GM03348 (cell line): ENCODE results near the gene TBRG4.

Source experiments
- DNase-seq: peaks from one replicate; pipeline ENCODE4 v3.0.0; 2012; ENCODE audit warnings: low spot score

Gene TBRG4

DNA sequence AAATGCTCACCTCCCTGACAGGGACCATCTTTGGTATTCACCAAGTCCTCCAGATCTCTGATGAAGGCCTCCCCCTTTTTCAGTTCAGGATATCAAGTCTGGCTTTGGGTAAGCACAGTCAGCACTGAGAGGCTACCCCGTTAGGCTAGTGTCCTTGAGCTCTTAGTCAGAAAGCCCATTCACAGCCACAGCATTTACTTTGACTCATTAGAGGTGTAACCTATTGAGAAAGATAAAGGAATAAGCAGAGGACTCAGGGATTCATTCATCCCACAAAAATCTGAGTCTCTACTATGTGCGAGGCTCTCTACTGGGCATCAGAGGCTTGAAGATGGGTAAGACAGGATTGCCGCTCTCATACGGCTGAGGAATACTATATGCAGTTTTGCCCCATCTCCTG, 32.1 kb upstream of the TBRG4 start:
- no peak for DNase-seq

DNA sequence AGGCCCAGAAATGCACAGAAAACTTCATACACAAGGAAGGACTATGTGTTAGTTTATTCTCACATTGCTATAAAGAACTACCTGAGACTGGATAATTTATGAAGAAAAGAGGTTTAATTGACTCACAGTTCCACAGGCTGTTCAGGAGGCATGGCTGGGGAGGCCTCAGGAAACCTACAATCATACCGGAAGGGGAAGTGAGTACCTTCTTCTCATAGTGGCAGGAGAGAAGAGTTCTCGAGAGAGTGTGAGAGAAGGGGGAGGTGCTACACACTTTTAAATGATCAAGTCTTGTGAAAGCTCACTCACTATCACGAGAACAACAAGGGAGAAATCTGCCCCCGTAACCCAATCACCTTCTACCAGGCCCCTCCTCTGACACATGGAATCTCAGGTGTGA, 29.3 kb upstream of the TBRG4 start:
- no peak for DNase-seq

DNA sequence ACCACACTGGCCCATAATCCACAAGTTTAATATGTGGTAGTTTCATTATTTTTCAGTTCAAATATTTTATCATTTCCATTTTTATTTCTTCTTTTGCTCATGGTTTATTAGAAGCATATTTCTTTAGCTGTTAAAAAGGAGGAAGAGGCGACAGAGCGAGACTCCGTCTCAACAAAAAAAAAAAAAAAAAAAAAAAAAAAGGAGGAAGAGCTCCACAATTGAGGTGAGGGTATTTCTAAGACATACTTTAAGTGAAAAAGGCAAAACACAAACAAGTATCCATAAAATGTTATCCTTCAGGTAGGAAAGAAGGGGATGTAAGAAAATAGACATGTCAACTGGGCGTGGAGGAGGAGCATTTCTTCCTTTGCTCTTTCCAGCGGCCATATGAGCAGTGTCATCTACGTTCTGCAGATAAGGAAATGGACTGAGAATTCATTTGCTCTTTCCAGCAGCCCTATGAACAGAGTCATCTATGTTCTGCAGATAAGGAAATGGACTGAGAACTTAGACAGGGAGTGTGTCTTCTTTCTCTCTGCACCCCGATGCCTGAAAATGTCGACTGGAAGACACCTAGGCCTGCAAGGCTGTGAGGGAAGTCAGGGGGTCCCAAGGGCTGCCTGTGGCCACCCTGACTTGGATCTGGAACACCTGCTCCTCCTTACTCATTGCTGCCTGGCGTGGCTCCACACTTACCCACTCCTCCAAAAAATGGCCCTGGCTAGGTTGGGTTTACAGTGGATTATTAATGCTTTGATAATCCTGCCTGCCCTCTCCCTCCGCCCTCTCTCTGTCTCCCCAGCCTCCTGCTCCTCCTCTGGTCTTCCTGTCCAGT, 27.2 kb upstream of the TBRG4 start:
- no peak for DNase-seq

DNA sequence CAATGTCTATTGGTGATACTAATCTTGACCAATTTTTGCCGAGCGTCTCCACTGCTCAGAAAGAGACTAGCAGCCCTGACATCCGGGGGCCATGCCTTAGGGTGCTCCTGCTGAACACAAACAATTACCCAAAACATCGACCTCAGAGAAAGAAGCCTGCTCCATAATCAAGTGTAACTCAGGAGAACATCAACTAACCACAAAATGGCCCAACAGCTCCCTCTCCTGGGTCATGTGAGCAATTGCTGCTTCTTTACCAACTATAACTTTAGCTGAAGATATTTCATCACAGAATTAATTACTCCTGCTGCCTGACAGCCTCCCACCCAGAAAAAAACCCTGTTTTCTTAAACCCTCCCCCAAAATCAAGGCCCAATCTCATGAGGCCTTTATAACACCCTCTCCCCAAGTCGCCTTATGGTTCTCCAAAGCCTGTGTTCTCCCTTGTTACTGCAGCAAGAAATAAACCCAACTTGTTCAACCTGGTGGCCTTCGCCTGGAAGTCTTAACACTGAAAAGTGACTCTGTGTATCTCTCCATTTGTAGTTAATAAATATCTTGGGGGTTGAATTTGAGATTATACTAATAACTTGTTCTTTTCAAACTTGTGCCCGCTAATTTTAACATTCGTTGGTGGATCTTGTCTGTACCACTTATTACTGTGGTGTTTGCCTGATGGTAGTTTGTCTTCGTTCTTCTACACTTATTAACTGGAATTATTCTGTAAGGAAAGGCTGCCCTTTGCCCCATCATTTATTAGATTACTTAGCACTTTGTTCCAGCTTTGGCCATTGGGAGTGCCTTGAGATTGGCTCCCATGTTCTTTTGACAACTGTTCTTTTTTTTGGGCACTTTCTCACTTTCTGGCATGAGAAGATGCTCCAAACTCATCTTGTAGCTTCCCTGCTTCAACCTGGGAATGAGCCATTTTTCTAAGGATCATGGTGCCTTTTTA, 24.9 kb upstream of the TBRG4 start:
- peak; percentile 90 for DNase-seq

DNA sequence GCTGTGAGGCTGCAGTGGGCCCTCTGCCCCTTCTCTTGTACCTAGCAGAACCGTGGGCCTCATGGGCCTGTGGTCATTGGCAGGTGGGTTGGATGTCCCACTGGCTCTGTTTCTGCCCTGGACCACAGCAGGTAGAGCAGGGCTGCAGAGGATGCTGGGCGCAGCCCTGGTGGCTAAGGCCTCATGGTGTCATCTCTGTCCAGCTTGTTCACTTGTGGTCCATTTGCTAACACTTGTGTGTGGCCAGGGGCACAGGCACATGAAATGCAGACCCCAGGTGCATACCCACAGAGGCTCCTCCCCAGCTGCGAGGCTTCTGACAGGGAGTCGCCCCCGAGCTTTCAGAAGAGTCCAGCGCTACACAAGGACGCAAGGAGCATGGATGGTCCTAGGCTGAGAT, 22.4 kb upstream of the TBRG4 start:
- no peak for DNase-seq

DNA sequence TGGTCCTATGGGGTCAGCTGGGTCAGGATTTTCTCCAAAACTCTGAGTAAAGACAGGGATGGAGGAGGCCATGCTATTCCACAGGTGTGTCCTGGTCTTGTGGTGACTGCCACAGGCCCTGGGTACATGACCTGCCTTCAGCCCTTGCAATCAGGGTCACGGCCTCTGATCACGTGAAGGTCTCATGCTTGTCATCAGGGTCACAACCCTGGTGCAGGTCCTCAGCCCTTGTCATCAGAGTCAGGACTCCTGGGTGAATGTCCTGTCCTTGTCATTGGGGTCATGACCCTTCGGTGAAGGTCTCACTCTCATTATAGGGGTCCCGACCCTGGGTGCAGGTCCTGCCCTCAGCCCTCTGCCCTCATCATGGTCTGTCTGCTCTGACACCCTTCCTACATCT, 21.9 kb upstream of the TBRG4 start:
- no peak for DNase-seq

DNA sequence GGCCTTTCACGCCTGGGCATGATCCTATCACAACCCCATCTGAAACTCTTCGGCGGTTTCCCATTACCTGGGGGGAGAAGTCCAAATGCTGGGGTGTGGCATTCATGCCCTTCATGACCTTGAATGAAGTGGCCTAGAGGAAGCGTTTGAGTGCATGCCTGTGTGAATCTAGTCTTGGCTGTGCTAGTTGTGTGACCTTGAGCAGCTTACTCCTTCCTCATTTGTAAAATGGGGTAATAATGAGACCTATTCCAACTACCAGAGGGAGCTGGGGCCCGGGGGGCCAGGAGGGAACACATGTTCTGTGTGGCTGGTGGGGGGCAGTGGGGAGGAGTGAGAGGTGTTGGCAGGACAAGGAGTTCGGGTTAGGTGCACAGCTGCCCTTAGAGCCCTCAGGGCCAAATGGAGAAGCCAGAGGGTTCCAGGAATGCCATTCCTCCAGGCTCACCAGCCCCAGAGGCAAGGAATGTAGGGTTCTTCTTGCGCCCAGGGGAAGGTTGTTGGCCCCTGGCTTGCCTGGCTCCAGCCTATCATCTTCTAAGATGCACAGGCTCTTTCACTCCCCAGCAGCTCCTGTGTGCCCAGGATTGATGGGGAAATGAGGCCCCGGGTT, 21.3 kb upstream of the TBRG4 start:
- no peak for DNase-seq

DNA sequence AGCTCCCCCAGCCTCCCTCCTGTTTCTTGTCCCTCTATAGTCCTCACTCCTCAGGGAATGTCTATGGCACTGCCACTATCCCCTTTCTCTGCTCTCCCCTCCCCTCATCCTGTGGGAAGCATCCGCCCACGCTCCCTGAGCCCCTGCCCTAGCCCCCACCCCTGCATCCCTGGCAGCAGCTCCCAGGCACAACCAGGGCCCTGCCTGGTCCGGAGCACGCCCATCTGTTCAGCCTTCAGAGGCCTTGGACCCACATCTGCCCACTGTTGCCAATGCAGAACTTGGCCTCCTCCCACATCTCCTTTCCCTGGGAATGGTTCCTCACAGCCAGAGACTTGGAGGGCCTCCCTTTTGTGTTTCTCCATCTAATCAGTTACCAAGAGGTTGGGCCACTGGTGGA, 20.4 kb upstream of the TBRG4 start:
- no peak for DNase-seq

DNA sequence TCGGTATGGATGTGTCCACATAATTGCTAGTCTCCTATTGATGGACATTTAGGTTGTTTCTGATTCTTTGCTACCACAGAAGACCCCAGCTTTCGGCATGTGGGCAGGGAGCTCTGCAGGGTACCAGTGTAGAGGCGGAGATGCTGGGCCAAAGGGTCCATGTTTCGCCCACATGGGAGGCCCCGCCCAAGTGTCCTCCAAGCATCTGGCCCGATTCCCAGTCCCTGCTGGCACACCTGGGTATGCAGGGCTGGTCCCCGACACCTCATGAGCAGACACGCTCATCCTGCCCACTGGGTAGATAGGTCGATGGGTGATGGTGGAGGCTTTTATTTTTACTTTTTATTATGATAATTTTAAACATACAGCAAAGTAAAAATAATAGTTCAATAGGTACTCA, 19.4 kb upstream of the TBRG4 start:
- DNase-seq = no peak

DNA sequence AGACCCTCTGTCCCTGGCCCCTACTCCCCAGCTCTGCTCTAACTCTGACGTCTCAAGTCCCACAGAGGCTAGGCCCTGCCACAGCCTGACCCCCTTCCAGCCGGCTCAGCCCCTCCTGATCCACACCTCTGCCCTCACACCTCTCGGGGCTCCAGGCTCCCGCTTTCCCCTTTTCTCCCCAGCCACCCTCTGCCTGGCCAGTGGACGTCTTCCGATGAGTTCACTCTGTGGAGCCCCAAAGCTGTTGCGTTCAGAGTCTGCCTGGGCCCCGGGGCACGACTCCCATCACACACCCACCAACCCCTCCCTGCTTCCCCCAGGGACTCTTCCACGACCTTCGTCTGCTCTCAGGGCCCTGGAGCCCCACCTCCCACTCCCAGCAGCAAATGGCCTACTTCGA, 18.4 kb upstream of the TBRG4 start:
- DNase-seq = no peak

DNA sequence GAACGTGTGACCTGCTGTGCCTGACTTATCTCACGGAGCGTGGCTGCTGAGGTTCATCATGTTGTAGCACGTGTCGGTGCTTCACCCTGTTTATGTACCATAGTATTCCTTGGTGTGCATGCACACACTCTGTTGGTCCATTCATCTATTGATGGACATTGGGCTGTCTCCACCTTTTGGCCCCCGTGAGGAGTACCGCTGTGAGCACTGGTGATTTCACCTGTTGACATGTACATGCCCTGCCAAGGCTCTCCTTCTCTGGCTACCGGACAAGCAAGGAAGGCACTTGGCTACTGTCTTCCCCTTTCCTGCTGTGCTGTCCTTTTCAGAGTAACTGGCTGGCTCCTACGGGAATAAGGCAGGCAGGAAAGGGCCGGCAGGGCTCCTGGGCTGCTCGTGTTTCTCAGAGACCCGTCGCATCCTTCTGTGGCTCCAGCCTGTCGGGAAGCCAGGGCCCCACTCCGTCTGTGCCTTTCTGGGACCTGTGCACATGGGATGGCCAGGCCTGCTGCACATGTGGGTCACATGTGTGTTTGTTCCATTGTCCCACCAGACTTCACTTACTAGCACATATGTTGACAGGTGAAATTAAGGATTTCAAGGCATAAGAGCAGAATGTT, 17.8 kb upstream of the TBRG4 start:
- DNase-seq = no peak

DNA sequence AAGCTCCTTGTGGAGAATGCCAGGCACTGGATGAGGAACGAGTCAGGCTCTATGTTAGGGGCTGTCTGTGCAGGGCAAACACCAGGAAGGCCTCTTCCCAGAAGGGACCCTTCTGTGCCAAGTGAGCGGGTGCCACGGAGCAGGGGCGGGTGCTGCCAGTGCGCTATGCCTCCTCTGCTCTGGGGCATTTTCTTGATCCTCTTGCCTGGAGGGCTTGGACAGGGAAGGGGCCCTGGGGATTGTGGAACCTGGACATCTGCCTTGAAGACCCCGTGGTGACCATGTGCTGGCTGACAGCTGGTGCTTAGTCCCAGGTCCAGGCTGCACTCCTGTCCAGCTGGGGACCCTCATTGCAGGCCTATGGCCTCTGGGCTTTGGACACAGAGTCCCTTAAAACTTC, 15.4 kb upstream of the TBRG4 start:
- no peak for DNase-seq

DNA sequence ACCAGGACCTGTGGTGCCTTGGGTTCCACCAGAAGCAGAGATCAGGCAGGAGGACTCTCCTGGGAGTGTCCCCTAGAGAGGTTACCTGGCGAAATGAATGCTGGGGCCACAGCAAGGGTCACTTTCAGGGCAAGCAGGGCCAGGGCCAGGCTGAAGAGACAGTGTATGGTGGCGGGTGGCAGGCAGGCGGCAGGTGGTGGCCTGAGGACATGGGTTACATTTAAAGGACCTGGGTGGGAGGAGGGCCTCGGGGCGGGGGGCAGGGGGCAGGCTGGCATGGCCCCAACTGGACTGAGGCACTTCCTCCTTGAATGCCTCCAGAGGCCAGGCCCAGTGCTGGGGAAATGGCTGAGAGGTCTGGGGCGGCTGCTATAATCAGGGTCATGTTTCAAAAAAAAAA, 14.7 kb upstream of the TBRG4 start:
- DNase-seq = no peak

DNA sequence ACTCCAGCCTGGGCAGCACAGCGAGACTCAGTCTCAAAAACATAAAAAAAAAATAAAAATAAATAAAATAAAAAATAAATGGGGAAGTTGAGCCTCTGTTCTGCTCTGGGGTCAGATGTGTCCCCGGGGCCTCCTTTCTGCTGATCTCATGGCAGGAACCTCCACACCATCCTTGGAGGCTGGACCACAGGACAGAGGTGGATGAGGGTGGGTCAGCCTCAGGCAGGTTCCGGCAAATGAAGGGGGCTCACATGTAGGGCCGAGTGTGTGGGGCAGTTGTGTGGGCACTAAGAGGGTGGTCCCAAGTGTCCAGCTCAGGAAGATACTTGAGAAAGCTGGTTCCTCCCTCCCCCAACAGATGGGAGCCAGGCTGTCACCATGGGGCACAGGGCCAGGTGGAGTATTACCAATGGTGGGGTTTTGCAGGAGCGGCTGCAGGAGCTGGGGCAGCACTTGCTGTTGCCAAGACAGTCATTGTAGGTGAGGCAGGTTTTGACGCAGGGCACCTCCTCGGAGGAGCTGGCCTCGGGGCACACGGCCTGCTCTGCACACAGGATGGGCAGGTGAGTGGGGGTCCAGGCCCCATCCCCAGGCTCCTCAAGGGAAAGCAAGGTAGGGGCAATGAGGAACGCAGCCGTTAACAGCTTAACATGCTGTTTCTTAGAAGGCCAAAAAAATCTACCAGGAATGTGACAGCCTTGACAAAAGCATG, 13.9 kb upstream of the TBRG4 start:
- DNase-seq = no peak

DNA sequence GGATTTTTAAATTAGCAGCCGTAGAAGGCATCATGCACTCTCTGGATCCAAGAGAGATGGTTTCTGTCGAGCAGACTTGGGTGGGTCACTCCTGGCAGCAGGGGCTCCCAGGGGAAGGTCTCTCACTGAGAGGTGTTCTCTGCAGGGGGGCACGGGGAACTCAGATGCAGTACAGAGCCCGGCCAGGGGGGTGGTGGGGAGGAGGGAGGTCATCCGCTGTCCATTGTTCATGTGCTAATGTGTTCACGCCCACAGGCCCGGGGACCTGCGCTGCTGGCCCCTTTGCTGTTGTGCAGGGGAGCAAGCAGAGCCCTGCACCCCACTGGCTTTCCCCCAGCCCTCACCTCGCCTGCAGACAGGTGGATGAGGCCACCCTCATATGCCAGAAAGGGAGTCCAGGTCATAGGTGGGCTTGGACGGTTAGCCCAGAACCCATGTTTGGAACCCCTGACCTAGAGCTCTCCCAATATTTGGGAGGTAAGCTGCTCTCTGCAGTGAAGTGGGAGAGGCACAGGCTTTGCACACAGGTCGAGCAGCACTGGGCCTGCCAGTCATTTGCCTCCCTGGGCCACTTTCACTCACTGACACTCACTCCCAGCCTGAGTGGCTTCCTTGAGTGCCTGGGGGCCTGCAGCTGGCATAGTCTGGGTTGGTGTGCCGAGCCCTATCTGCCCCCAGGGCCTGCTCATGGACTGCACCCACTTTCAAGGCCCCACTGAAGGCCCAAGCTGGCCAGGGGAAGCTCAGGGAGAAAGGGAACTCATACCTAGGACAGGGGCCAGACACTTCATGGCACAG, 12.6 kb upstream of the TBRG4 start:
- no peak for DNase-seq

DNA sequence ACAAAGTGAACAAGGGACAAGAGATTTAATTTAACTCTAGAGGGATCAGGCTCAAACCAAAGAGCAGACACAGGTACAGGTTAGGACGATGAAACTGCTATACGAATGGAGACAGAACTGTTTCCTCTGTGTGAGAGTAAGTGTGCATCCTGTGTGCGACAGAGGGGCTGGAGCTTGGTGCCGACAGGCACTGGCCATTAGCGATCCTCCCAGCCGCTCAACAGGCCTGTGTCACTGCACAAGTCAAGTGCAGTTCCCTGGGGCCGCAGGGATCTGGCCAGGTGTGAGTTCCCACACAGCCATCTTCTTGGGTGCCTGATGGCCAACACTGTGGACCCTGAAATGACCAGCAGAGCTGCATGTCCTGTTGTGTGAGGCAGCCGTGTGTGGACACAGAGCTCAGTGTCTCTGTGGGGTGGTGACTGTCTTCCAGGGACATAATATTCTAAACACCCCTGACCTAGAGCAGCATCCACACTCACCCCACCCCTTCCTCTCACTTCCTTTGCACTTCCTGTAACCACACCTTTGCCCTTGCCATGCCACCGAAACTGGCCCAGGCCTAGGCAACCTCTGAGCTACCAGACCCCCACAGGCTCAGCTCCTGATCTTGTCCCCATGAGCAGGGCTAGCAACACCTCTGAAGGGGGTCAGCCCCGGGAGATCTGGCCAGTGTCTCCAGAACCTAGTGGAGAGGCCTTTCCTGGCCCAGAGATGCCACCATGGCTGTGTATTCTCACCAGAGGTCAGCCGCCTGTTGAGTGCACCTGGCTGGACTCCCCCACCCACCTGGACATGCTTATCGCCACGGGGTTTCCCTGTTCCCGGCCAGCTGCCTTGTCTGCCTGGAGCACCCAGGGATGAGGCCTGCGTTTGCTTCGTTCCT, 11.7 kb upstream of the TBRG4 start:
- no peak for DNase-seq

DNA sequence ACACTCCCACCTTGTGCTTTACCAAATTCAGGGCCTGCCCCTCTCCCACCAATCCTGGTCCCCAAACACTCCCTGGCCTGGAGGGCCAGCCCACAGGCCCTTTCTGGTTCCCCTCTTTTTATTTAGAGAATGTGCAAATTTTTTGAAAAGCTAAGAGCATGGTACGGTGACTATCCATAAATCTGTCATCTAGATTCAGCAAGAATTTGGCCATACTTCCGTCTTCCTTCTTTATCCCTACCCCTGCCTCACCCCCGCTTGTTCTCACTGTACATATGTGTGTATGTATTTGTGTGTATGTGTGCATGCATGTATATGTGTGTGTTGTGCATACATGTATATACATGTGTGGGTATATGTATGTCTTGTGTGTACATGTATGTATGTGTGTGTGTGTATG, 8.1 kb upstream of the TBRG4 start:
- no peak for DNase-seq

DNA sequence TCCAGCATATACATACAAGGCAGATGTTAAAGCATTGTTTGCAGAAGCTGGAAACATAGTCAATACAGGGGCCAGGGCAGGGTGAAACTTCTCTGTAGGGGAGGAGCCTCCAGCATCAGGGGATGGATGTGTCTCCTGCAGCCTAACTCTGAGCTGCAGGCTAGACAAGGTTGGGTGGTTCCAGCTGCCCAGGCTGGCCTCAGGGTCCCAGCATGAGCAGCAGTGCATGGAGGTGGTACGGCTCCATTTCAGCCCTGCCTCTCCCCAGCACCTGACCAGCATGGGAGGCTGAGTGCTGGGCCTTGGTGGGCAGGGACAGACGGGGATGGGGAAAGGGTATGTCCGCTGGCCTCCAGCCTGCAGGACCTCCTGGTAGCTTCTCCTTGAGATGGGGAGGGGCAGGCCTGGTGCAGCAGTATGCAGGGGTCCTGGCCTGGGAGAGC, 7.4 kb upstream of the TBRG4 start:
- no peak for DNase-seq

DNA sequence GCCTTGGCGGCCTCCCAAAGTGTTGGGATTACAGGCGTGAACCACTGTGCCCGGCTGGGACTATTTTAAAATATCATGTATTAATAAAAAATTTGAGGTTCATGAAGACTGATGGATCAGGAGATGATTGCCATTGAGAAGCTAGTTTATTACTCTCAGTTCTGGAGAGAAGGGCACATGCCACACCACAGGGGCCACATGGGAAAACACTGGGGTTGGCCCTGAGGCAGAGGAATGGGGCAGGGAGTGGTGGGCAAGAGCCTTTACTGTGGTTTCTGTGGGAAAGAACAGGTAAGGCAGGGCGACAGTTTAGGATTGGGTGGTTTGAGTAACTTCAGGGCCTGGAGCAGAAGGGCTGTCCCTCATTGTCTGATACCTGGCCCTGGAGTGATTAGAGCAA, 6.8 kb upstream of the TBRG4 start:
- no peak for DNase-seq

DNA sequence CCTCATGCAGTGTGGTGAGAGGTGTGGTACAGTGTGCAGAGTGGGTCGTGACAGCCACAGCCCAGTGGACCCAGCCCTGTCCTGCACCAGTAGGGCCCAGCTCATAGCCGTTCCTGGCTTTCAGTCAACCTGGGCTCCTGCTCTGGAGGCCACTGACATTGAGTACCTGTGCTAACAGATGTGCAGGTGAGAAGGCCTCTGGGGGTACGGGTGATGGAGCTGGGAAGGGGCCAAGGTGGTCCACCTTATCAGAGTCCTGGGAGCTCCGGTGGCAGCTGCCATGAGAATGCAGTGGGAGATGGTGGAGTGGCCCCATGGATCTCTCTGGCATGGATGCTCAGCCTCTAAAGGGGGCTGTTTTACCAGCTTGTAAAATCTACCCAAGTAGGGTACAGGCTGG, 6.1 kb upstream of the TBRG4 start:
- DNase-seq = no peak
